Measurements from ENCODE around the gene LZTR1.
"Not testable (repeated sequence)": the region's sequence is repeated elsewhere in the genome, so short reads cannot be mapped to it uniquely, and the experiment has no call there.

The LZTR1 gene

GRCh38 chr22:20981787-20982562 lies at the start of gene LZTR1:
LZTR1 (plus strand) TSS chr22:20982297; CDS start chr22:20982372, 75 bp downstream.
- Histone ChIP-seq H3K4me3 (peak within 1 kb of the TSS; percentile 82), H3K36me3 (replicated peaks) (peaks cover 9% of the 10 kb centered on the region), H3K27me3 (ENCODE audit: low read depth) (no peaks in the 10 kb centered on the region), H3K4me1 (peaks cover 9% of the 10 kb centered on the region), H3K9me3 (peaks cover 7% of the 10 kb centered on the region; the same call in 1 of the 2 replicates)
- DNase-seq (ENCODE audit: low spot score in 2 of 2): peak; percentile 57 to 82
- in situ Hi-C loops (cut with MboI; ENCODE audit: low sequenced_read_pairs): loop anchor here (10.0 kb wide), 2 partner anchors 67 to 177 kb away; partner anchors contain the start of gene CRKL

GRCh38 chr22:20933910-20934309 lies 48.2 kb upstream of the LZTR1 start:
- peaks cover 48% of the 10 kb centered on the region for H3K36me3 ChIP-seq (replicated peaks)
- H3K4me3 ChIP-seq: no peak overlapping the region
- in situ Hi-C loops (cut with MboI; ENCODE audit: low sequenced_read_pairs): no loop called here

GRCh38 chr22:20935049-20935448 lies 47.0 kb upstream of the LZTR1 start:
- in situ Hi-C loops (cut with MboI; ENCODE audit: low sequenced_read_pairs); H3K4me1 ChIP-seq; H3K4me3 ChIP-seq; H3K9me3 ChIP-seq; DNase-seq (ENCODE audit: low spot score in 2 of 2); H3K27me3 ChIP-seq (ENCODE audit: low read depth): not testable (repeated sequence)
- H3K36me3 ChIP-seq (replicated peaks): peaks cover 49% of the 10 kb centered on the region

More at GRCh38 chr22:20933910-20934309, 48.2 kb upstream of the LZTR1 start:
- DNase-seq (ENCODE audit: low spot score in 2 of 2): no peak
- Histone ChIP-seq H3K27me3 (ENCODE audit: low read depth) (no peaks in the 10 kb centered on the region), H3K4me1 (no peaks in the 10 kb centered on the region), H3K9me3 (no peaks in the 10 kb centered on the region)

- H3K27me3 ChIP-seq (ENCODE audit: low read depth); H3K4me3 ChIP-seq; in situ Hi-C loops (cut with MboI; ENCODE audit: low sequenced_read_pairs); DNase-seq (ENCODE audit: low spot score in 2 of 2); H3K4me1 ChIP-seq; H3K9me3 ChIP-seq: not testable (repeated sequence)
- peaks cover 52% of the 10 kb centered on the region for H3K36me3 ChIP-seq (replicated peaks)
Measured at GRCh38 chr22:20935780-20936539, 46.1 kb upstream of the LZTR1 start.

GRCh38 chr22:20937031-20937793 lies 44.9 kb upstream of the LZTR1 start:
- Histone ChIP-seq H3K4me1 (peaks cover 3% of the 10 kb centered on the region), H3K27me3 (ENCODE audit: low read depth) (no peaks in the 10 kb centered on the region), H3K36me3 (replicated peaks) (peaks cover 57% of the 10 kb centered on the region), H3K9me3 (no peaks in the 10 kb centered on the region), H3K4me3 (no peak overlapping the region)
- DNase-seq (ENCODE audit: low spot score in 2 of 2): no peak
- in situ Hi-C loops (cut with MboI; ENCODE audit: low sequenced_read_pairs): no loop called here

GRCh38 chr22:20937794-20938671 lies 44.1 kb upstream of the LZTR1 start:
- no peaks in the 10 kb centered on the region for H3K9me3 ChIP-seq
- no peak for DNase-seq (ENCODE audit: low spot score in 2 of 2)
- in situ Hi-C loops (cut with MboI; ENCODE audit: low sequenced_read_pairs): no loop called here
- peaks cover 5% of the 10 kb centered on the region for H3K4me1 ChIP-seq
- peaks cover 57% of the 10 kb centered on the region for H3K36me3 ChIP-seq (replicated peaks)
- no peaks in the 10 kb centered on the region for H3K27me3 ChIP-seq (ENCODE audit: low read depth)
- H3K4me3 ChIP-seq: no peak overlapping the region

GRCh38 chr22:20939457-20940185 lies 42.5 kb upstream of the LZTR1 start:
- in situ Hi-C loops (cut with MboI; ENCODE audit: low sequenced_read_pairs); H3K27me3 ChIP-seq (ENCODE audit: low read depth); H3K9me3 ChIP-seq; DNase-seq (ENCODE audit: low spot score in 2 of 2); H3K4me1 ChIP-seq; H3K4me3 ChIP-seq: not testable (repeated sequence)
- peaks cover 47% of the 10 kb centered on the region for H3K36me3 ChIP-seq (replicated peaks)

GRCh38 chr22:20940186-20940651 lies 41.9 kb upstream of the LZTR1 start:
- no peaks in the 10 kb centered on the region for H3K27me3 ChIP-seq (ENCODE audit: low read depth)
- no peaks in the 10 kb centered on the region for H3K9me3 ChIP-seq
- H3K36me3 ChIP-seq (replicated peaks): peaks cover 42% of the 10 kb centered on the region
- peaks cover 5% of the 10 kb centered on the region for H3K4me1 ChIP-seq
- in situ Hi-C loops (cut with MboI; ENCODE audit: low sequenced_read_pairs): no loop called here
- H3K4me3 ChIP-seq: no peak overlapping the region
- no peak for DNase-seq (ENCODE audit: low spot score in 2 of 2)

GRCh38 chr22:20940904-20941385 lies 41.2 kb upstream of the LZTR1 start:
- Histone ChIP-seq H3K36me3 (replicated peaks) (peaks cover 37% of the 10 kb centered on the region), H3K4me3 (no peak overlapping the region), H3K27me3 (ENCODE audit: low read depth) (no peaks in the 10 kb centered on the region), H3K9me3 (no peaks in the 10 kb centered on the region), H3K4me1 (peaks cover 5% of the 10 kb centered on the region)
- no peak for DNase-seq (ENCODE audit: low spot score in 2 of 2)
- in situ Hi-C loops (cut with MboI; ENCODE audit: low sequenced_read_pairs): no loop called here

GRCh38 chr22:20942203-20942902 lies 39.7 kb upstream of the LZTR1 start:
- DNase-seq (ENCODE audit: low spot score in 2 of 2); H3K4me1 ChIP-seq; H3K27me3 ChIP-seq (ENCODE audit: low read depth); H3K9me3 ChIP-seq; in situ Hi-C loops (cut with MboI; ENCODE audit: low sequenced_read_pairs); H3K4me3 ChIP-seq: not testable (repeated sequence)
- H3K36me3 ChIP-seq (replicated peaks): peaks cover 28% of the 10 kb centered on the region

GRCh38 chr22:20943104-20943933 lies 38.8 kb upstream of the LZTR1 start:
- H3K27me3 ChIP-seq (ENCODE audit: low read depth): no peaks in the 10 kb centered on the region
- H3K9me3 ChIP-seq: no peaks in the 10 kb centered on the region
- no peak for DNase-seq (ENCODE audit: low spot score in 2 of 2)
- peaks cover 19% of the 10 kb centered on the region for H3K36me3 ChIP-seq (replicated peaks)
- in situ Hi-C loops (cut with MboI; ENCODE audit: low sequenced_read_pairs): no loop called here
- no peak overlapping the region for H3K4me3 ChIP-seq
- peaks cover 5% of the 10 kb centered on the region for H3K4me1 ChIP-seq
